C4-2B (cell line): ENCODE data around the gene EGFL8.

Source experiments
- H3K27ac ChIP-seq: fragments of 450-650 bp; 2 replicates; pipeline ENCODE4 v1.5.1; 2017
- ZFX ChIP-seq: fragments of 450-650 bp; IDR thresholded peaks from 2 replicates; pipeline ENCODE4 v1.6.1; 2017
- TF ChIP-seq, protein P1 (sequence below): fragments of 450-650 bp; conservative IDR thresholded peaks from 2 replicates; pipeline ENCODE4 v1.5.1; 2017; ENCODE audit warnings: mild to moderate bottlenecking

Gene EGFL8

DNA sequence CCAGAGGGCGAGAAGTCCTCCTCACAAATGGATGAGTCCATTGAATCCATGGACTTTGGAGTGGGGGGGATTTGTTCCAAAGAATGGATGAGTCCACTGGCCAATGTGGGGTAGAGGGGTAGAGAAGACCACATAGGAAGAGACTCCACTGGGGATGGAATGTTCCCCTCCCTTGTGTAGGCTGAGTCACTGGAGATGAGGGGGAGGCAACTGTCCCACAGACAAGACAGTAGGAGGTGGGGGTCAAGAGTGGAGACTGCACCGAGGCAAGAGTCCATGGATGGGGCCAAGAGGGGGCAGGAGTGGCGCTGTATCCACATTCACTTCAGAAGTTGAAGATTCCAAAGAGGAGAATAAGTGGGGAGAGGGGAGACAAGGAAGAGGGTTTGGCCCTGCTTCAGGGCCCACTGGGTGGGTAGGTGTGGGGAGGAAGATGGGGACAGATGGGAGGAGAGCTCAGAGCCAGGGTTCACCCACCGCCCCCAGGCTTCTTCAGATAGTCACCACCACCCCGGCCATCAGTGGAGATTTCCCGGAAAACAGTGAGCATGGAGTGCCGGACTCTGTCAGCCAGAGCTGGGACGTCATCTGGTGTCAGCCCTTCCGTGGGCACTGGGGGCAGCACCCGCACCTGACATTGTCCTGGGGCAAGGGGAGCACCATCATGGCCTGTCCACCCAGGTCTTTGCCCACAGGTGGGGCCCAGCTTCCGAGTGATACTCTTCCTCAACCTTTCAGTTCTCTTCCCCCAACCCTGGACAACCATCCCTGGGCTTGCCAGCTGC, 4.6 kb downstream of the EGFL8 start:
- no peak overlapping the region for H3K27ac ChIP-seq
- TF ChIP-seq, protein P1, sequence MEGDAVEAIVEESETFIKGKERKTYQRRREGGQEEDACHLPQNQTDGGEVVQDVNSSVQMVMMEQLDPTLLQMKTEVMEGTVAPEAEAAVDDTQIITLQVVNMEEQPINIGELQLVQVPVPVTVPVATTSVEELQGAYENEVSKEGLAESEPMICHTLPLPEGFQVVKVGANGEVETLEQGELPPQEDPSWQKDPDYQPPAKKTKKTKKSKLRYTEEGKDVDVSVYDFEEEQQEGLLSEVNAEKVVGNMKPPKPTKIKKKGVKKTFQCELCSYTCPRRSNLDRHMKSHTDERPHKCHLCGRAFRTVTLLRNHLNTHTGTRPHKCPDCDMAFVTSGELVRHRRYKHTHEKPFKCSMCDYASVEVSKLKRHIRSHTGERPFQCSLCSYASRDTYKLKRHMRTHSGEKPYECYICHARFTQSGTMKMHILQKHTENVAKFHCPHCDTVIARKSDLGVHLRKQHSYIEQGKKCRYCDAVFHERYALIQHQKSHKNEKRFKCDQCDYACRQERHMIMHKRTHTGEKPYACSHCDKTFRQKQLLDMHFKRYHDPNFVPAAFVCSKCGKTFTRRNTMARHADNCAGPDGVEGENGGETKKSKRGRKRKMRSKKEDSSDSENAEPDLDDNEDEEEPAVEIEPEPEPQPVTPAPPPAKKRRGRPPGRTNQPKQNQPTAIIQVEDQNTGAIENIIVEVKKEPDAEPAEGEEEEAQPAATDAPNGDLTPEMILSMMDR = no peak; the same call in 1 of the 2 replicates
- TF ChIP-seq ZFX = no peak

DNA sequence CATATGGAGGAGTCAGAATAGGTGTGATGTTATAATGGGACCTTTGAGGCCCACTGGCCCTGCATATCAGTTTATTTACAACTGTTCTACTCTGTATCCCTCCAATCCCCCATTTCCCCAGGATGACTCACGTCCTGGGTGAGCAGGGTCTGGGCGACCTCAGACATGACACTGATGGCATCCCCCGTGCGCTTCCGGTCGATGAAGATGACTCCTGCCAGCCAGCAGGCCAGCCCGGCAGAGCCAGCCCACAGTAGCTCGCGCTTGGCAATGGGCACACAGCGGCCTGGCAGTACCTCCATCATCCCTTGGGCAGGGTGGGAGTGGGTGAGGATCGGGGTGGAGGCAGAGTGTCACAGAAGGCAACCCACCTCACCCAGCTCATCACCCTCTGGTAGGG, 5.9 kb downstream of the EGFL8 start:
- TF ChIP-seq ZFX = no peak
- TF ChIP-seq, protein P1 = no peak
- H3K27ac ChIP-seq = no peak overlapping the region

DNA sequence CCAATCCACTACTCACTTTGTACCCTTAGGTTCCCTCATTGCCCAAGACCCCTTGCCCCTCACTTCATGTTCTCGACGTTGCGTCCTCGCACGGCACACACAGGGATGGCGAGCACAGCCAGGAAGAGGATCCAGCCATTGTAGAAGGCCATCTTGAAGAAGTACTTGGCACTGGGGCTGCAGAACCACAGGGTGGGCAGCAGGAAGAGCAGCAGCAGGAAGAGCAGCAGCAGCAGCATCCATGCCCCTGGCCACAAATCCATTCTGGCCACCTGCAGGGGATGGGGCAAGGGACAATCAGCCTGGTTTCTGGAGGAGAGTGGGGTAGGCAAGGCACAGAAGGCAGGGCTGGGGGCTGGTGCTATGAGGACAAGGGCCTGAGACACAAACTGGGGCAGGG, 6.8 kb downstream of the EGFL8 start:
- no peak for TF ChIP-seq ZFX
- TF ChIP-seq, protein P1 = no peak

DNA sequence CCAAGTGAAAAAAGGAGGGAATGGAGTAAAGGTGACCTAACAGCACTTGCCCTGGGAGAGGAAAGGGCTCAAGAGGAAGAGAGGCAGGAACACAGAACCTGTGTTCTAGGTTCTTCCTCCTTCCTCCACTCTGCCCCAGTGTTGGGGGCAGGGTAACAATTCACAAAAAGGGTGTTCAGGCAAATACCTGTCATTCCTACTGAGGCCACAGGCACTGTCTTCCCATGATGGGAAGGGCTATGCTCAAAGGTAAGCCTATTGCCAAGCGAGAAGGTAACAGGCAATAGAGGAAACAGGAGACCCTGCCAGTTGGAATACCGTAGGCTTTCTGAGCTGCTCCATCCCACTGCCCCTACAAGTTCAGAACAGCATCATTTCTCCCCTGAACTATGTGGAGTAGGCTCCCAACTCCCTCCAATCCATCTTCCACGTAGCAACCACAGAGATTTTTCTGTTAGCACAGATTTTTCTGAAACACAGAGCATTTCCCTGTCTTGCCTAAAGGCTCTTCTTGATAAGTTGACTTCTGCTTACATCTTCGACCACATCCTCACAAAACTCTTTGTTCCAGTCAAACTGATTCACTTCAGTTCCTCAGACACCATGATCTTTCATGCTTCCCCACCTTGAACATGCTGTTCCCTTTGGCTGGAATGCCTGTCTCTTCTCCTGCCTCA, 8.8 kb downstream of the EGFL8 start:
- no peak overlapping the region for H3K27ac ChIP-seq
- TF ChIP-seq ZFX = no peak
- TF ChIP-seq, protein P1 = no peak

More for the DNA sequence above, 6.8 kb downstream of the EGFL8 start:
- H3K27ac ChIP-seq = no peak overlapping the region

DNA sequence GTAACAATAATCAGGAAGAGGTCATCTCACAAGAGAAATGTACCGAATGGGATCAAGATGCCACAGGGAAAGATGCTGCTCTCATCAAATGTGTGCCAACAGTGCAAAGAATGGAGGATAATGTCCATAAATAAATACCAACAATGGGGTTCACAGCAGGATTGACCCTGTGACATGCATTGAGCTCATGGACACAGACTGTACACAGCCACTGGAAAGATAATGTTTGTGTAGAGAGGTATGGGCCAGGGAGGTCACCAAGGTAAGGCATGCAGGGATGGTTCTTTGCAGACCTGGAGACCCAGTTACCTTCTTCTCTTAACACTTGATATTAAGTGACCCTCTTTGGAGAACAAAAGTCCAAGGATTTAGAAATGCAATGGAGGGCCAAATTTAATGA, 10.0 kb downstream of the EGFL8 start:
- TF ChIP-seq, protein P1 = no peak
- no peak for TF ChIP-seq ZFX
- H3K27ac ChIP-seq = no peak overlapping the region

DNA sequence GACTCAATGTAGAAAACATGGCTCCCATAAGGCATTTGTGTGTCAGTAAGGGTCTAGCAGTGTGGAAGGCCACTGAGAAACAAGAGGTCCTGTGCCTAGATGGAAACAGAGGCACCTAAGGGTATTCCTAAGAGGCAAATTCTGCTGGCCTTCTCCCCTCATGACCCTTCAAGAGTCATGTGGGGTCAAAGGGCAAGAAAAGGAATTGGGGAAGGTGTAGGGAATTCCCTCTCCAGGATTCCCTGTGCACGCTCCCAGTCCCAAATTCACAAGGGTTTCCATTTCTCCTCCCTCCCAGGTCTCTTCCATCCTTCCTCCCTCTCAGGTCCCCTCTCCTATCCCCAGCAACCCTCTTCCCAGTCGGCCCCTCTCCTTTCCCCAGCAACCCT, 10.9 kb downstream of the EGFL8 start:
- TF ChIP-seq, protein P1 = no peak
- TF ChIP-seq ZFX = no peak
- peak overlapping the region; percentile 81 for H3K27ac ChIP-seq
